ENCODE measurements around the gene TMED4.
A peak's percentile ranks its signal among the peaks of the same experiment; 100 is the strongest.

TMED4 gene

GRCh38 chr7:44535348-44536064 lies 46.5 kb downstream of the TMED4 start:
- DNase-seq (ENCODE audit: low spot score in 2 of 2): no peak
- Histone ChIP-seq H3K4me3 (no peak overlapping the region), H3K4me1 (no peaks in the 10 kb centered on the region), H3K27me3 (ENCODE audit: low read depth) (no peaks in the 10 kb centered on the region), H3K9me3 (no peaks in the 10 kb centered on the region), H3K36me3 (replicated peaks) (no peaks in the 10 kb centered on the region)
- in situ Hi-C loops (cut with MboI; ENCODE audit: low sequenced_read_pairs): no loop called here

- no peak overlapping the region for H3K4me3 ChIP-seq
- no peaks in the 10 kb centered on the region for H3K9me3 ChIP-seq
- in situ Hi-C loops (cut with MboI; ENCODE audit: low sequenced_read_pairs): no loop called here
- no peaks in the 10 kb centered on the region for H3K27me3 ChIP-seq (ENCODE audit: low read depth)
- no peaks in the 10 kb centered on the region for H3K4me1 ChIP-seq
- DNase-seq (ENCODE audit: low spot score in 2 of 2): peak; percentile 64 to 85
- H3K36me3 ChIP-seq (replicated peaks): no peaks in the 10 kb centered on the region
Measured at GRCh38 chr7:44534501-44534900, 47.5 kb downstream of the TMED4 start.

GRCh38 chr7:44534087-44534486 lies 47.9 kb downstream of the TMED4 start:
- Histone ChIP-seq H3K9me3 (no peaks in the 10 kb centered on the region), H3K4me1 (no peaks in the 10 kb centered on the region), H3K4me3 (no peak overlapping the region), H3K27me3 (ENCODE audit: low read depth) (no peaks in the 10 kb centered on the region), H3K36me3 (replicated peaks) (no peaks in the 10 kb centered on the region)
- no peak for DNase-seq (ENCODE audit: low spot score in 2 of 2)
- in situ Hi-C loops (cut with MboI; ENCODE audit: low sequenced_read_pairs): no loop called here

GRCh38 chr7:44533301-44534055 lies 48.6 kb downstream of the TMED4 start:
- in situ Hi-C loops (cut with MboI; ENCODE audit: low sequenced_read_pairs): no loop called here

GRCh38 chr7:44531421-44532380 lies 50.3 kb downstream of the TMED4 start:
- Histone ChIP-seq H3K36me3 (replicated peaks) (no peaks in the 10 kb centered on the region), H3K4me3 (no peak overlapping the region), H3K4me1 (no peaks in the 10 kb centered on the region), H3K9me3 (no peaks in the 10 kb centered on the region), H3K27me3 (ENCODE audit: low read depth) (no peaks in the 10 kb centered on the region)
- in situ Hi-C loops (cut with MboI; ENCODE audit: low sequenced_read_pairs): no loop called here
- no peak for DNase-seq (ENCODE audit: low spot score in 2 of 2)

More at GRCh38 chr7:44533301-44534055, 48.6 kb downstream of the TMED4 start:
- Histone ChIP-seq H3K4me1 (no peaks in the 10 kb centered on the region), H3K4me3 (no peak overlapping the region), H3K36me3 (replicated peaks) (no peaks in the 10 kb centered on the region), H3K27me3 (ENCODE audit: low read depth) (no peaks in the 10 kb centered on the region), H3K9me3 (no peaks in the 10 kb centered on the region)
- no peak for DNase-seq (ENCODE audit: low spot score in 2 of 2)

GRCh38 chr7:44530990-44531389 lies 51.0 kb downstream of the TMED4 start:
- H3K9me3 ChIP-seq: no peaks in the 10 kb centered on the region
- DNase-seq (ENCODE audit: low spot score in 2 of 2): no peak

More at GRCh38 chr7:44530990-44531389, 51.0 kb downstream of the TMED4 start:
- in situ Hi-C loops (cut with MboI; ENCODE audit: low sequenced_read_pairs): no loop called here
- Histone ChIP-seq H3K36me3 (replicated peaks) (no peaks in the 10 kb centered on the region), H3K27me3 (ENCODE audit: low read depth) (no peaks in the 10 kb centered on the region), H3K4me3 (no peak overlapping the region), H3K4me1 (no peaks in the 10 kb centered on the region)
